ENCODE measurements around the gene MESP1.
A peak's percentile ranks its signal among the peaks of the same experiment; 100 is the strongest.
"Not testable (repeated sequence)": the region's sequence is repeated elsewhere in the genome, so short reads cannot be mapped to it uniquely, and the experiment has no call there.

Gene MESP1

GRCh38 chr15:89750560-89751542, at the start of gene MESP1:
TSS of gene MESP1 (minus strand) at chr15:89751249. CDS start at chr15:89751231, 18 bp downstream.
- Histone ChIP-seq H3K27ac (peak within 1 kb of the TSS in 18 of 21 experiments; percentile 5 to 80 (median 52)), H3K4me3 (peak within 1 kb of the TSS; percentile 49 to 74 (median 60))

- H3K4me3 ChIP-seq: no peak overlapping the region
These were observed 49.0 kb upstream of the MESP1 start for GRCh38 chr15:89799918-89800498.

GRCh38 chr15:89799011-89799911, 48.2 kb upstream of the MESP1 start:
- no peak overlapping the region for H3K4me3 ChIP-seq
- H3K27ac ChIP-seq: no peak overlapping the region

More at GRCh38 chr15:89799918-89800498, 49.0 kb upstream of the MESP1 start:
- H3K27ac ChIP-seq: no peak overlapping the region

- Histone ChIP-seq H3K27ac (no peak overlapping the region), H3K4me3 (no peak overlapping the region)
These were observed 46.7 kb upstream of the MESP1 start for GRCh38 chr15:89797678-89798201.

GRCh38 chr15:89795996-89796395, 44.9 kb upstream of the MESP1 start:
- Histone ChIP-seq H3K27ac (no peak overlapping the region), H3K4me3 (no peak overlapping the region)

- Histone ChIP-seq H3K27ac (peak overlapping the region in 1 of 21 experiments; percentile 31), H3K4me3 (no peak overlapping the region)
These were observed 43.7 kb upstream of the MESP1 start for GRCh38 chr15:89794627-89795241.

- no peak overlapping the region for H3K27ac ChIP-seq
- H3K4me3 ChIP-seq: no peak overlapping the region
These were observed 41.2 kb upstream of the MESP1 start for GRCh38 chr15:89792106-89792805.

GRCh38 chr15:89790661-89791060, 39.6 kb upstream of the MESP1 start:
- Histone ChIP-seq H3K27ac (no peak overlapping the region), H3K4me3 (no peak overlapping the region)

- H3K27ac ChIP-seq: no peak overlapping the region
- no peak overlapping the region for H3K4me3 ChIP-seq
These were observed 39.2 kb upstream of the MESP1 start for GRCh38 chr15:89790206-89790605.

GRCh38 chr15:89788585-89788984, 37.5 kb upstream of the MESP1 start:
- not testable (repeated sequence) for H3K4me3 ChIP-seq, H3K27ac ChIP-seq

GRCh38 chr15:89787944-89788343, 36.9 kb upstream of the MESP1 start:
- no peak overlapping the region for H3K4me3 ChIP-seq
- H3K27ac ChIP-seq: no peak overlapping the region

- Histone ChIP-seq H3K27ac (no peak overlapping the region), H3K4me3 (no peak overlapping the region)
These were observed 34.7 kb upstream of the MESP1 start for GRCh38 chr15:89785774-89786140.

GRCh38 chr15:89785064-89785773, 34.2 kb upstream of the MESP1 start:
- H3K27ac ChIP-seq: peak overlapping the region in 6 of 21 experiments; percentile 3 to 70 (median 38)
- no peak overlapping the region for H3K4me3 ChIP-seq

- peak overlapping the region in 7 of 21 experiments; percentile 2 to 70 (median 63) for H3K27ac ChIP-seq
- H3K4me3 ChIP-seq: no peak overlapping the region
These were observed 33.6 kb upstream of the MESP1 start for GRCh38 chr15:89784686-89784960.

GRCh38 chr15:89783861-89784685, 33.0 kb upstream of the MESP1 start:
- Histone ChIP-seq H3K4me3 (no peak overlapping the region), H3K27ac (peak overlapping the region in 14 of 21 experiments; percentile 2 to 77 (median 52))

- no peak overlapping the region for H3K4me3 ChIP-seq
- H3K27ac ChIP-seq: peak overlapping the region in 17 of 21 experiments; percentile 17 to 81 (median 63)
These were observed 32.2 kb upstream of the MESP1 start for GRCh38 chr15:89783111-89783860.

- not testable (repeated sequence) for H3K4me3 ChIP-seq
- H3K27ac ChIP-seq: peak overlapping the region in 15 of 21 experiments; percentile 11 to 81 (median 69)
These were observed 31.5 kb upstream of the MESP1 start for GRCh38 chr15:89782619-89782950.
